Osteoblast (primary cell): Measurements from ENCODE around the gene B4GALNT3. TPM values are rescaled to one million over a fixed set of nuclear protein-coding genes. Genes with fewer than 3 reads are reported as not detected.
A peak's percentile ranks its signal among the peaks of the same experiment; 100 is the strongest.

ENCODE experiments used
- DNase-seq: peaks from one replicate; pipeline ENCODE4 v3.0.0; 2011; ENCODE audit warnings: low spot score, mixed read lengths; ENCODE audit not compliant: insufficient read length; ENCODE audit errors: missing footprints
- H2AFZ ChIP-seq: 2 replicates; pipeline ENCODE4 v1.6.0; 2011; ENCODE audit warnings: mild to moderate bottlenecking, low read length
- H3K27ac ChIP-seq: 2 replicates; pipeline ENCODE4 v1.5.1; 2011; ENCODE audit warnings: mild to moderate bottlenecking, low read depth, low read length, moderate library complexity
- H3K27me3 ChIP-seq: 2 replicates; pipeline ENCODE4 v1.6.0; 2012; ENCODE audit warnings: mild to moderate bottlenecking, control low read depth, inconsistent platforms, low read length, moderate library complexity; ENCODE audit not compliant: insufficient read depth
- H3K36me3 ChIP-seq: 2 replicates; pipeline ENCODE4 v1.5.1; 2011; ENCODE audit warnings: mild to moderate bottlenecking, low read length, control low read depth, moderate library complexity; ENCODE audit not compliant: insufficient read depth
- H3K4me1 ChIP-seq: 2 replicates; pipeline ENCODE4 v1.5.1; 2011; ENCODE audit warnings: mild to moderate bottlenecking, low read length, control low read depth, moderate library complexity; ENCODE audit not compliant: insufficient read depth
- H3K4me2 ChIP-seq: 2 replicates; pipeline ENCODE4 v1.6.0; 2011; ENCODE audit warnings: mild to moderate bottlenecking, low read length; ENCODE audit not compliant: insufficient read depth
- H3K4me3 ChIP-seq: fragments of 200-600 bp; sonication (generic); 3 replicates; pipeline ENCODE4 v1.5.1; 2012; ENCODE audit warnings: mild to moderate bottlenecking, low read length, inconsistent platforms; ENCODE audit not compliant: insufficient read depth
- H3K79me2 ChIP-seq: 2 replicates; pipeline ENCODE4 v1.6.0; 2012; ENCODE audit warnings: mild to moderate bottlenecking, low read length, control low read depth, inconsistent platforms; ENCODE audit not compliant: insufficient read depth
- H3K9me3 ChIP-seq: 2 replicates; pipeline ENCODE4 v1.5.1; 2011; ENCODE audit warnings: low read depth, low read length, control low read depth
- H4K20me1 ChIP-seq: 2 replicates; pipeline ENCODE4 v1.6.0; 2012; ENCODE audit warnings: mild to moderate bottlenecking, low read length, control low read depth; ENCODE audit not compliant: insufficient read depth
- CTCF ChIP-seq: IDR thresholded peaks from 2 replicates; pipeline ENCODE4 v1.5.1; 2011; ENCODE audit warnings: mild to moderate bottlenecking, low read depth, low read length, moderate library complexity; ENCODE audit errors: extremely low read depth
- total RNA-seq: library from RNA; depleted of rRNA; stranded (reverse); fragments of >200 nt; gene quantifications from 2 replicates; pipeline ENCODE4 v1.2.3, GENCODE V29; 2012

B4GALNT3 gene
- total RNA-seq, 1 donor, result 0.36 TPM

- no peak overlapping the region for H3K4me3 ChIP-seq
- H3K9me3 ChIP-seq, result no peaks in the 10 kb centered on the region
- no peak overlapping the region for H3K27ac ChIP-seq
- H3K4me2 ChIP-seq, result no peak overlapping the region
- no peaks in the 10 kb centered on the region for H3K79me2 ChIP-seq
- no peaks in the 10 kb centered on the region for H3K4me1 ChIP-seq
- TF ChIP-seq CTCF, result no peak
- H3K27me3 ChIP-seq, result peaks cover 29% of the 10 kb centered on the region
- H2AFZ ChIP-seq, result no peak overlapping the region
- no peaks in the 10 kb centered on the region for H3K36me3 ChIP-seq
- DNase-seq, result peak; percentile 53
- H4K20me1 ChIP-seq, result no peaks in the 10 kb centered on the region
Observed at GRCh38 chr12:547883-548470, 88.2 kb downstream of the B4GALNT3 start.

DNA sequence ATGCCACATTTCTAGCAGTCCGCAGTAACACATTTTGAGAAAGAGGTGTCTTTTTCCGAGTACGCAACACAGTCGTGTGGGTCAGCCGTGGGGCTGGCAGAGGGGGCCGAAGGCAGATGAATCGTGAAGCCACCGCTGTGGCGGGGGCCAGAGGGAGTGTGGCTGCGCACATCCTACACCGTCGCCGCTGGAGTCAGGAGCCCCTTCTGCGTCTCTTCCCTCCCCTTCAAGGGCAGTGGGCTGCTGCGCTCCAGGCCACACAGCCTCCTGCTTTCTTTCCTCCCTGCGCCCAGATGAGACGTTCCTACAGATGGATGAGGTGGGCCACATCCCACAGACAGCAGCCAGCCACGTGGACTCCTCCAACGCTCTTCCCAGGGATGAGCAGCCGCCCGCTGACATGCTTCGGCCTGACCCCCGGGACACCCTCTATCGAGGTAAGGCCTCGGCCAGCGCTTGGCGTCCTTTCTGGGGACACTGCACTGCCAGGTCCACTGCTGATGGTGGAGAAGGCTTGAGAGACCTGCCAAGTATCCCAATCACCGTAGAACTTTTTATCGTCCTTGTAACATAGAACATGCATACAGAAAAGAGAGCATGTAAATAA, 89.8 kb downstream of the B4GALNT3 start:
- H3K4me1 ChIP-seq, result no peaks in the 10 kb centered on the region
- no peaks in the 10 kb centered on the region for H3K36me3 ChIP-seq
- no peak overlapping the region for H3K27ac ChIP-seq
- H3K4me2 ChIP-seq, result no peak overlapping the region
- TF ChIP-seq CTCF, result no peak
- peak; percentile 65 for DNase-seq
- H4K20me1 ChIP-seq, result no peaks in the 10 kb centered on the region
- H3K9me3 ChIP-seq, result no peaks in the 10 kb centered on the region
- H3K27me3 ChIP-seq, result peaks cover 30% of the 10 kb centered on the region
- no peak overlapping the region for H3K4me3 ChIP-seq
- H3K79me2 ChIP-seq, result no peaks in the 10 kb centered on the region
- no peak overlapping the region for H2AFZ ChIP-seq

DNA sequence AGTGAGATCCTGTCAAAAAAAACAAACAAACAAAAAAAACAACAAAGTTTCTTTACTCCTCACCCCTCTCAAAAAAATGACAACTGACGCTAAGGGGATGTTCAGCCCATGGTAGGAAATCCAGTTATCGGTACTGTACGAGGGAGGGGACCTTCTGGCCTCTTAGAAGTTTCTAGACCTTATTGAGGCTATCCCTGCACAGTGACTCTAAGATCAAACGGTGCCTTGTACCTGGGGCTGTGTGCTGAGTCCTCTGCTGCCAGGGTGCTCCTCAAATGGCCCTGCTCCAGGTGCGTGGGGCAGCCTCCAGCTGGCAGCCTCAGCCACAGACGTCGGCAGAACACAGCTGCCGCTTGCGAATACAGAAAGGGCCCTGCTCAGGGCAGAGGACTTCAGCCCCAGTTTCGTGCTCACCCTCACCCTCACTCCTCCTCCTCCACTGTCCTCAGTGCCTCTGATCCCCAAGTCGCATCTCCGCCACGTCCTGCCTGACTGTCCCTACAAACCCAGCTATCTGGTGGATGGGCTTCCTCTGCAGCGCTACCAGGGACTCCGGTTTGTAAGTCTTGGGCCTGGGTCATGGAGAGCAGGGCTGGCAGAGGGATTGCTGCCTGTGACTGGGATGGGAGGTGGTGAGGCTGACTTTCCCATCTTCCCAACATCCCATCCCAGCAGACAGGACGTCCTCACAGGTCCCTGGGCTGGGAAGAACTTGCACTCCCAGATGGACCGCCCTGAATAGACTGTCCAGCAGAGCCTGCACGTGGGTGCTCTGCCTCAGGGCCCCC, 90.9 kb downstream of the B4GALNT3 start:
- Histone ChIP-seq H4K20me1 (no peaks in the 10 kb centered on the region), H3K4me2 (no peak overlapping the region), H3K4me3 (no peak overlapping the region), H3K27me3 (peaks cover 28% of the 10 kb centered on the region), H3K36me3 (no peaks in the 10 kb centered on the region), H3K27ac (no peak overlapping the region), H3K79me2 (no peaks in the 10 kb centered on the region), H3K9me3 (no peaks in the 10 kb centered on the region), H3K4me1 (no peaks in the 10 kb centered on the region), H2AFZ (no peak overlapping the region)
- TF ChIP-seq CTCF, result no peak
- DNase-seq, result peak; percentile 81

DNA sequence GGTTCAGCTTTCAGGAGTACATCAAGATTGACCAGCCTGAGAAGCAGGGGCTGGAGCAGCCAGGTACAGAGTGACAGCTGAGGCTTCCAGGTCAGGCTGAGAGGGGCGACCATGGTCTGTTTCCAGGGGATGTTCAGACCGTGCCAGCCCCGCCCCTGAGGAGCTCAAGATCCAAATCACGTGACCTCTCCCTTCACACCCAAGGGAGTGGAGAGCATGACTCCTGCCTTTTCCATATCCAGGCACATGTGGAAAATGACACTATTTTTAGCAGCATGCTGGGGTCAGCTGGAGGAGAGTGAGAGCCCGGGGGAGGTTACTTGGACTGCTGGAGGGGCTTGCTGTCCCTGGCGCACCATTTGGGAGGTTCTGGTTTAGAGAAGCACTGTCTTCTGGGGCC, 92.7 kb downstream of the B4GALNT3 start:
- Histone ChIP-seq H2AFZ (no peak overlapping the region), H4K20me1 (no peaks in the 10 kb centered on the region), H3K4me2 (no peak overlapping the region), H3K4me3 (no peak overlapping the region), H3K4me1 (no peaks in the 10 kb centered on the region), H3K36me3 (no peaks in the 10 kb centered on the region), H3K27me3 (peaks cover 28% of the 10 kb centered on the region), H3K9me3 (no peaks in the 10 kb centered on the region), H3K27ac (no peak overlapping the region), H3K79me2 (no peaks in the 10 kb centered on the region)
- peak; percentile 68 for DNase-seq
- no peak for TF ChIP-seq CTCF
